Activated CD4-positive, alpha-beta T cell treated with anti-CD3 and anti-CD28 coated beads, Interleukin-2, amount 10 ng/mL, durations not matched to agents 7 days and 5 days (primary cell): ENCODE data around the gene GSC. TPM values are rescaled to one million over a fixed set of nuclear protein-coding genes. Genes with fewer than 3 reads are reported as not detected.

ENCODE experiments used
- CTCF ChIA-PET: fragments of 350-600 bp; sonication (Branson Sonifier 250); formaldehyde crosslinking; loops from one replicate; lab custom pipeline; 2021; ENCODE audit warnings: antibody characterized with exemption; lab: Charles Lee
- POLR2A ChIA-PET: fragments of 350-600 bp; sonication (Branson Sonifier 250); formaldehyde crosslinking; loops from one replicate; lab custom pipeline; 2021; ENCODE audit warnings: antibody characterized with exemption; lab: Charles Lee
- DNase-seq: peaks from one replicate; pipeline ENCODE4 v3.0.0-alpha.2; 2020
- H3K27ac Mint-ChIP-seq: one replicate; pipeline ENCODE4 v1.8.0; 2021; ENCODE audit warnings: mild to moderate bottlenecking, moderate library complexity, mixed read lengths
- H3K27me3 Mint-ChIP-seq: one replicate; pipeline ENCODE4 v1.8.0; 2021; ENCODE audit warnings: mixed read lengths
- H3K36me3 Mint-ChIP-seq: one replicate; pipeline ENCODE4 v1.8.0; 2021; ENCODE audit warnings: low read depth, mixed read lengths
- H3K4me1 Mint-ChIP-seq: one replicate; pipeline ENCODE4 v1.8.0; 2021; ENCODE audit warnings: mixed read lengths
- H3K4me3 Mint-ChIP-seq: one replicate; pipeline ENCODE4 v1.8.0; 2021; ENCODE audit warnings: mild to moderate bottlenecking, moderate library complexity, mixed read lengths
- H3K9me3 Mint-ChIP-seq: one replicate; pipeline ENCODE4 v1.8.0; 2021; ENCODE audit warnings: mixed read lengths
- total RNA-seq, 2 experiments: library from RNA; stranded (reverse); gene quantifications; one replicate each; pipeline ENCODE4 v1.2.3, GENCODE V29; 2021

GSC gene
- total RNA-seq, 2 experiments from 2014 or later: not detected

DNA sequence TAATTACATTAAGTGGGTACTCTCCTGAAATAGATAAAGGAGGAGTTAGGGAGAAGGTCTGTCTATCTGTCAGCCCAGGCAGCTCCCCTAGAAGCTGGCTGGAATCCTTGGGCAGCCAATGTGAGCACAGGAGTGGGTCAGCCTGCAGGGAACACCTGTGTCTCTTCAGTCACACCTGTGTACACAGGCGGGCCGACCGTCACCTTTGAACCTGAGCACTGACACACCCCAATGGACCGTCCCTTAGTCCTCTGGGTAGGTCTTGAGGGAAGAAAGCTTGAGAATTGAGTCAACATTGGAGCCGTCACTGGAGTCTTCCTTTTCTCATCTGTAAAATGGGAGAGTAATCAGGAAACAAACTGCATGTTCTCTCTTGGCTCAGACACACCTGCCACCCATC, 9.8 kb upstream of the GSC start:
- Mint-ChIP-seq H3K27ac (no peak overlapping the region), H3K27me3 (peaks cover 35% of the 10 kb centered on the region), H3K9me3 (no peaks in the 10 kb centered on the region), H3K4me3 (no peak overlapping the region), H3K4me1 (no peaks in the 10 kb centered on the region), H3K36me3 (no peaks in the 10 kb centered on the region)
- no peak for DNase-seq
- CTCF ChIA-PET: no interaction called here
- POLR2A ChIA-PET: no interaction called here

DNA sequence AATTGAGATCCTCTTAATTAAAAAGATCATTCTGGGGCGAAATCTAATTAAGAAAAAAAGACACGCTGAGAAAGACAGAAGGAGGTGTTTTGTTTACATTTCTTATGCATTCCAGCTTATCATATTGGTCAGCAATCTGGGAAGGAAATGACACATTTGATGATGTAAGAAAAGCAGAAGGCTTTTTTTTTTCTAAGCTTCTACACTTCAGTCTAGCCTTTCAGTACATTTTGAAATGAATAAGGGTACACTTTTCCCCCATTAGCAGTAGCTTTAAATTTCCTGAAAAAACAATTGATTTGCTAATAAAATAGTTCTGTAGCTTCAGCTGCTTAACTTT, 5.9 kb upstream of the GSC start:
- peaks cover 5% of the 10 kb centered on the region for H3K36me3 Mint-ChIP-seq
- CTCF ChIA-PET: no interaction called here
- POLR2A ChIA-PET: no interaction called here
- H3K27ac Mint-ChIP-seq: no peak overlapping the region
- no peak for DNase-seq
- H3K4me1 Mint-ChIP-seq: peaks cover 6% of the 10 kb centered on the region
- peaks cover 7% of the 10 kb centered on the region for H3K9me3 Mint-ChIP-seq
- H3K27me3 Mint-ChIP-seq: peaks cover 72% of the 10 kb centered on the region
- H3K4me3 Mint-ChIP-seq: no peak overlapping the region

DNA sequence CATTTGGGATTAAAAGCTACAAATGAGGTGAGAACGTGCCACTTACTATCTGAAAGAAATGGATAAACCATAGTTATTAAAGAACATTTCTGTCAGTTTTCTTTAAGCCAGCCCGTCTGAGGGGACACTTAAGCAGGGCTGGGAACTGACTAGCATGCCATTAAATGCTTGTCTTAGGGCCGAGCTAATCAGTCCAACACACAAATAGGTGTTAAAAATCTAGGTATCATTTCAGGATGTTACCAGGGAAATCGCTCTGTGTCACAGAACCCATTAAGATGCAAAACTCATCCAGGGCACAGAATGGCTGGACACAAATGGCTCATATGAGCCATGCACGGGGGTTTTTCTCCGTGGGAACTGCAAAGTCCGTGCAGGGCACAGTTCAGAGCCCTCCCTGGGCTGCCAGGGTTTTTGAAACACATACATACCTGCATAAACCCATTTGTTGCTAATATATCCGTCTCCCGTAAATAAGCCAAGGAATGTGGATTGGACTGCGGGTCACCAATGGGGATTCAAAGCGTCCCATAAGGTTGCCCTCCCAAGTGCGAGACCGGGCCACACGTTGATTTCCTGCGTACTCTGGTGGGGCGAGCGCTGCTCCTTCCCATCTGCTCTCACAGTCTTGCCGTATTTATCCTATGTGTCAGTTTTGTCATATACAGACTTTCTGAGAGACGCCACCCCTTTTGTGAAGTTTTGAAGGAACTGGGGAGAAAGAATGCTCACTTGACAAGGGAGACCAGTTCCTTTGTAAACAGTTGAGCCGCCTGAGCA, 5.4 kb upstream of the GSC start:
- Mint-ChIP-seq H3K27ac (no peak overlapping the region), H3K9me3 (peaks cover 7% of the 10 kb centered on the region), H3K36me3 (peaks cover 8% of the 10 kb centered on the region), H3K4me3 (no peak overlapping the region), H3K4me1 (peaks cover 9% of the 10 kb centered on the region), H3K27me3 (peaks cover 77% of the 10 kb centered on the region)
- DNase-seq: no peak
- ChIA-PET CTCF (no interaction called here), POLR2A (no interaction called here)

DNA sequence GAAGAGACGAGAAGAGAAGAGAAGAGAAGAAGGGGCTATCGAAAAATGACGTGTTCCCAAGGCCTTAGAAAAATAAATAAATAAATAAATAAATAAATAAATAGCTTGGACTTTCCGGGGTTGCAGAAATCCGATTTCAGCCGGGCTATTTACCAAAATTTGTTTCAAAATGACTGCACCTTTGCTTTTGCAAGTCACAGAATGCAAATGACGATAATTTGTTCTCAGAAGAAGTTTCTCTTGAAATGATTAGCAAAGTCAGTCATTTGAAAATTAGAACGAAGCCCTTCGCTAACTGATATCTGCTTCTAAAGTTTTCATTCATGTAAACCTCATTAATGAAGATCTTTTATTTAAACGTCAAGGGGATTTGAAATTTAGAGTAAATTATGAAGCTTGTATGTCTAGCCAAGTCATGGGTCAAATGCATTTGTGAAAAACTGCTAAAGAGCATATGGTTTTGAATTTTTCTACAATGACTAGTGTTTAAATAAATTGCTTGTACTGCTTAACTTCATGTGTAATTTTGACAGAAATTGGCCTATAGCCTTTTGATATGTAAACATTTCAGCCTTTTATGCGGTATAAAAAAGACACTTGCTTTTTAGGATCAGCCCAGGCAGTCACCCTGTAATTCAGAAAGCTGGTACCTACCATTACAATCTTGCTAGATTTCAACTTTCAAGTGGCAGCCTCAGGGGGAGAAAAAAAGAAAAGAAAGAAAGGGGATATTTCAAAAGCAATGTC, 4.6 kb upstream of the GSC start:
- peak overlapping the region; percentile 25 for H3K27ac Mint-ChIP-seq
- no peak for DNase-seq
- CTCF ChIA-PET: no interaction called here
- no peak overlapping the region for H3K4me3 Mint-ChIP-seq
- peaks cover 8% of the 10 kb centered on the region for H3K36me3 Mint-ChIP-seq
- peaks cover 7% of the 10 kb centered on the region for H3K9me3 Mint-ChIP-seq
- peaks cover 80% of the 10 kb centered on the region for H3K27me3 Mint-ChIP-seq
- POLR2A ChIA-PET: no interaction called here
- peaks cover 9% of the 10 kb centered on the region for H3K4me1 Mint-ChIP-seq

DNA sequence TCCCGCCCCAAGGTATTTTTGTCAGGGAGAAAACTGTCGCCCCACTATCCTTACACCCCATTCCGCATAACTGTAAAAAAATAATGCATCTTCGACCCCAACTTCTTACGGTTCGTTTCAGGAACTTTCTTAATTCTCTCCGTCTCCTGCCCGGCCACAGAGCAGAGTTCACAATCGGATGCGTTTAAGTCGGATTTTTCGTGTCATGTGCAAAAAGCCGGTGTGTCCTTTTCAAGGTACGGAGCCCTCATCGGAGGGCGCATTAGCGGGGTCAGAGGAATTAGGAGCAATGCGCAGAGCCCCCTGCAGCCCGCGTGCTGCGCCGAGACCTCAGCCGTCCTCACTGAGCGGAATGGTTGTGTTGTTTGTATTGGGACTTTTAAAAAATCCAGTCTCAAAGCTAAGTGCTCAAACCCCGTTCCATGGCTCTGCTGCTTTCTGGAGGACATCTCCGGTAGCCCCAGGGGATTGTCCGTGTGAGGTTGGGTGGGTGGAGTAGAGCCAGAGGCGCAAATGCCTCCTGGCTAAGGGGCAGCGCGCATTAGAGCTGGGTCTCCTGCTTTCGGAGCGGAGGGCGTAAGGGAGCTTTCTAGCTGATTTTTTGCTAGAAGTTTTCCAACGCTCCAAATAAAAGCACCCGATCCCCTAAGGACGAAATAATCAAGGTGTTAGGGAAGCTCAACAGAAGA, 3.9 kb upstream of the GSC start:
- CTCF ChIA-PET: no interaction called here
- H3K36me3 Mint-ChIP-seq: peaks cover 8% of the 10 kb centered on the region
- H3K9me3 Mint-ChIP-seq: peaks cover 7% of the 10 kb centered on the region
- peaks cover 83% of the 10 kb centered on the region for H3K27me3 Mint-ChIP-seq
- no peak for DNase-seq
- H3K4me1 Mint-ChIP-seq: peaks cover 13% of the 10 kb centered on the region
- H3K27ac Mint-ChIP-seq: peak overlapping the region; percentile 78
- POLR2A ChIA-PET: no interaction called here
- H3K4me3 Mint-ChIP-seq: peak overlapping the region; percentile 30

DNA sequence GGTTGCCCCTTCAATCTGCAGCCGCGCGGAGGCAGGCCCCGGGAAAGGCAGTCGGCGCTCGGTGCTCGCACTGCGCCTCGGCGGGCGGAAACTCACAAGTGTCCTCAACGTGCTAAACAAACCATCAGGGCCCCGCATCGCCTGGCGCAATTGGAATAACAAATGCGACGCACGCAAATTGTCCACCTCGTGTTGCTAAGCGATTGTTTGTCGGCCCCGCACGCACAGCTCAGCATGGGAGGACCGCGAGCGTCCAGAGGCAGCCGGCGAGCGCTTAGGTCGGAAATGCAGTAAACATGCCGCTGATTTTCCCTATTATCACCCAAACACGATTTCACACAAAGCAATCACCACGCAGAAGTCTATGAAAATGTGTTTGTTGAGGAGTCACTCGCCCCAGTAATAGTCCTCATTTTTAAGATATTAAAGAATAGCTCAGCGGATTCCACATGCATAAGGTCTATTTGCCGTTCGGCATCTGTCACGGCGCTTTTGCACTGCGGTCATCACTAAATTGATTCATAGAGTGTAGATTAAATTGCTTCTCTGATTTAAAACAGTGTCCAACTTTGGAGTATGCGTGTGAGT, 3.2 kb upstream of the GSC start:
- no peak for DNase-seq
- POLR2A ChIA-PET: no interaction called here
- Mint-ChIP-seq H3K36me3 (peaks cover 8% of the 10 kb centered on the region), H3K4me1 (peaks cover 18% of the 10 kb centered on the region), H3K4me3 (peak overlapping the region; percentile 30), H3K27ac (peak overlapping the region; percentile 78), H3K9me3 (peaks cover 7% of the 10 kb centered on the region), H3K27me3 (peaks cover 86% of the 10 kb centered on the region)
- CTCF ChIA-PET: no interaction called here

DNA sequence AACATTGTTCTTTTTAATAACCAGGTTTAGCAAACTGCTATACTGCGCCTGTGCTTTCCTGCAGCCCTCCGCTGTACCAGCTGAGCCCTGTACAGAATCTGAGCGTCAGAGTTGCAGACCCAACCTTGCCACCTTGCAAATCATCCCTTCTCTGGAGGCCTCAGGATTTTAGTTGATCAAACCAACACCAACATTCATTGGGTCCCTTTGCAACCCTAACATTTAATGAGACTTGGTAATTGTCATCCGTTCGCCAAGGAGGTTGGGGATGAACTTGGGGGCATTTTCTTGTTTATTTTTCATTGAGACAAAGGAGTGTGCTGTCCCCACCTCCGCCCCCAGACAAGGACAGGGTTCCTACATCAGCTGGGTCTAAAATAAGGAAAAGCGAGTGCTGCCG, 2.6 kb upstream of the GSC start:
- no peak overlapping the region for H3K27ac Mint-ChIP-seq
- CTCF ChIA-PET: no interaction called here

DNA sequence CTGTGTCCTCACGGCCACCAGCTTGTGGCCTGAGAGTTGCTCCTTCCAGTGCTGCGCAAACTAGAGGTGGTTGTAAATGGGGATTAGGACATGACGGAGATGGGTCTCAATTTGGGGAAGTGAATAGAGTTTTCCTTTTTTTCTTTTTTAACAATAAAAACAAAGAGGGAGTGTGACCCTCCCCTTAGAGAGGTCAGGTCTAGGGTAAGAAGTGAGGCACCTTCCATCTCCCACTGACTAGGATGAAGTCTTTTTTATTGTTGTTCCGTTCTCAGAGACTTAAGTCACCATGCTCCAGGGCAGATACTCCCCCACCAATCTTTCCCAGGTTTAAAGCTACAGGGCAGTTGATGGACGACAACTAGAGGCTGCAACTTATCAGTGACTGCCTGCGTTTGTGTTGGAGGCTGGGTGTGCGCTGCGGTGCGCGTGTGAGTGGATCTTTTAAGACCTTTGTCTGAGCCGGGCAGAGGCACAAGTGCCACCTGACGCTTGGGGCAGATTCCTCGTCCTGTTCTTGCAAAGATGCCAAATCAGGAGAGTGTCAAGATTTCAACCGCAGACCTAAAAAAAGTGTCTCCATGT, 2.1 kb upstream of the GSC start:
- ChIA-PET POLR2A (no interaction called here), CTCF (no interaction called here)
- Mint-ChIP-seq H3K27me3 (peaks cover 87% of the 10 kb centered on the region), H3K9me3 (peaks cover 7% of the 10 kb centered on the region), H3K36me3 (peaks cover 8% of the 10 kb centered on the region), H3K27ac (no peak overlapping the region), H3K4me1 (peaks cover 20% of the 10 kb centered on the region), H3K4me3 (peak overlapping the region; percentile 29)
- DNase-seq: no peak

More for the DNA sequence above, 2.6 kb upstream of the GSC start:
- peaks cover 20% of the 10 kb centered on the region for H3K4me1 Mint-ChIP-seq
- H3K36me3 Mint-ChIP-seq: peaks cover 8% of the 10 kb centered on the region
- H3K4me3 Mint-ChIP-seq: peak overlapping the region; percentile 29
- POLR2A ChIA-PET: no interaction called here
- DNase-seq: no peak
- H3K27me3 Mint-ChIP-seq: peaks cover 87% of the 10 kb centered on the region
- H3K9me3 Mint-ChIP-seq: peaks cover 7% of the 10 kb centered on the region

DNA sequence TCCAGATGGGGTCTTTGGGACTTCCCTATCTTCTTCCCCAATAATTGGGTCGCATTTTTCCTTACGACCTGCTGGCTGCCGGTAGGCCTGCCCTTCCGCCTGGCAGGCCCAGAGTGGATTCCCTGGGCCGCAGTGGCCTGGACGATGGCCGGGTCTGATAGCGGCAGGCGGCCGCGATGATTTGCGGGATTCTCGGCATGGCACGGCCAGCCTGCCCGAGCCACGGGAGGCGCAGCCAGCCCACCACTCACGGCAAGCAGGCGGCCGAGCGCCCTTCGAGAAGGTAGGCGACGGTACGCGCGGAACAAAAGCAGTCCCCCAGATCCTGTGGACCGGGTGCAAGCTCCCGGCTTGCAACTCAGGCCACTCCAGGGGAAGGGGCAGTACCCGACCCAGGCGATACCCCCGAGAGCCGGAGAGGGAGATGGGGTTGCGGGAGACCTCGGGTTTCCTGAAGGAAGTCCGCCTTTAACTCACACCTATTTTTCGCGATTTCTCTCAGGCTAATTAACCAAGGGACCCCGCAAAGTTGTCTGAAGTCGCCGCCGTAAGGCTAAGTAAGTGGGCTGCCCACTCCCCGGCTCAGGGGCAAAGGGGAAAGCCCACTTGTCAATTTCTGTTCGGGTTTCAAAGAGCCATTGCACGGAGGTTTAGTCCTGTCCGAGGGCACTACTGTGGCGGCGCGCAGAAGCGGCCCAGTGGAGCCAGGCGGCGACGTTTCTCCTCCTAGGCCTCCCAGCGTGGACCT, 1.4 kb upstream of the GSC start:
- ChIA-PET CTCF (no interaction called here), POLR2A (no interaction called here)
- DNase-seq: no peak
- H3K4me3 Mint-ChIP-seq: no peak overlapping the region
- peaks cover 20% of the 10 kb centered on the region for H3K4me1 Mint-ChIP-seq
- peaks cover 7% of the 10 kb centered on the region for H3K9me3 Mint-ChIP-seq
- peaks cover 8% of the 10 kb centered on the region for H3K36me3 Mint-ChIP-seq
- H3K27ac Mint-ChIP-seq: no peak overlapping the region
- peaks cover 87% of the 10 kb centered on the region for H3K27me3 Mint-ChIP-seq

DNA sequence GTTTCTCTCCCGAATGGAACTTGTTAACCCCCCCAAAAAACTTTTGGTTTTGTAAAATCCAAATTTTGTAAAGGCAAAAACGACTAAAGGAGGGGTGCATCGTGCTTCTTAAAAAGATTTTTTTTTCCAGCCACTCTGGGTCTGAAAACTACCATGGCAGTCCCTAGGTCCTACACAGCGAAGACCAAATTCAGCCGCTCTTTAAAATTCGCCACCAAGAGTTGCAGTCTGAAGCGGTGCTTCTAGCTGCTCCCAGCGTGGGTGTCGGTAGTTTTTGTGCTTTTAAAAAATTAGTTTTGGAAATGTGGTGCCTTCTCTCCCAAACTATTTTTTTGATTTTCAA, 873 bp upstream of the GSC start:
- Mint-ChIP-seq H3K27ac (peak overlapping the region; percentile 60), H3K4me3 (peak overlapping the region; percentile 25), H3K9me3 (peaks cover 7% of the 10 kb centered on the region), H3K27me3 (peaks cover 86% of the 10 kb centered on the region), H3K4me1 (peaks cover 20% of the 10 kb centered on the region), H3K36me3 (peaks cover 8% of the 10 kb centered on the region)
- no peak for DNase-seq
- ChIA-PET CTCF (no interaction called here), POLR2A (no interaction called here)

DNA sequence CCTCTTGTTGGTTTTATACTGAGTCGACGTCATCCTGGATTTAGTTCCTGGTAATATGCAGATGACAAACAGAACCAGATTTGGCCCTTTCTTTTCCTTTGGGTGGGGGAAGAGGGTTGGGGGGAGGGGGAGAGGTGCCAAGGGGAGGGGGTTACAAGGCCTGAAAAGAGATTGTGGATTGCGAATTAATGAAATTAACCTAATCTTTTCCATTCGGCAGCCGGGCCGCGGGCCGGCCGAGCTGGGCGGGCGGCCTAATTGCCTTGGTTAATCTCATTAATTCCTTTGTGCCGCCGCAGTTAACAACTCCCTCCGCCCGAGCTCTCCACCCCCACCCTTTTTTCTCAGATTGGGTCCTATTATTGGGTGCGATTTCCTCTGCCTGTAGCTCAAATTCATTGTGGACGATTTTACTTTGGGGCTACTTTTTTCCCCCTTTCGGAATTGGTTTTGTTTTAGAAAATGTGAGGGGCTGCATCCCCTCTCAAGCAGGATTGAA, 387 bp upstream of the GSC start:
- peaks cover 7% of the 10 kb centered on the region for H3K9me3 Mint-ChIP-seq

More for the DNA sequence above, 387 bp upstream of the GSC start:
- Mint-ChIP-seq H3K27me3 (peaks cover 86% of the 10 kb centered on the region), H3K4me1 (peaks cover 20% of the 10 kb centered on the region), H3K27ac (no peak overlapping the region), H3K4me3 (peak overlapping the region; percentile 36), H3K36me3 (peaks cover 8% of the 10 kb centered on the region)
- ChIA-PET POLR2A (no interaction called here), CTCF (no interaction called here)
- no peak for DNase-seq
